ENCODE data around the gene GFPT2. TPM values are rescaled to one million over a fixed set of nuclear protein-coding genes. Genes with fewer than 3 reads are reported as not detected.

Gene GFPT2
- total and polyA plus RNA-seq, 2 of the 8 experiments (the other 6 are each of a cell fraction or from before 2014, with no cell fraction given): 83.7 to 143 TPM

- TF ChIP-seq RNF2 (IDR thresholded peaks at IDR 0.05; ENCODE audit: borderline replicate concordance, low read depth, low read length, missing control alignments, poor library complexity, severe bottlenecking) (no peak), CTBP2 (IDR thresholded peaks at IDR 0.05; ENCODE audit: borderline replicate concordance, insufficient read depth, insufficient read length, low read length) (no peak)
Observed at GRCh38 chr5:180345781-180346180, 7.4 kb downstream of the GFPT2 start (continued).

All from H1 (cell line).